Raji (cell line): ENCODE results near the gene FBXO27.

Experiments
- POLR2A ChIP-seq: IDR thresholded peaks from 2 replicates; pipeline ENCODE4 v1.6.1; 2011; ENCODE audit warnings: low read depth, low read length, control low read depth; ENCODE audit not compliant: insufficient read depth

FBXO27 gene, protein sequence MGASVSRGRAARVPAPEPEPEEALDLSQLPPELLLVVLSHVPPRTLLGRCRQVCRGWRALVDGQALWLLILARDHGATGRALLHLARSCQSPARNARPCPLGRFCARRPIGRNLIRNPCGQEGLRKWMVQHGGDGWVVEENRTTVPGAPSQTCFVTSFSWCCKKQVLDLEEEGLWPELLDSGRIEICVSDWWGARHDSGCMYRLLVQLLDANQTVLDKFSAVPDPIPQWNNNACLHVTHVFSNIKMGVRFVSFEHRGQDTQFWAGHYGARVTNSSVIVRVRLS

DNA sequence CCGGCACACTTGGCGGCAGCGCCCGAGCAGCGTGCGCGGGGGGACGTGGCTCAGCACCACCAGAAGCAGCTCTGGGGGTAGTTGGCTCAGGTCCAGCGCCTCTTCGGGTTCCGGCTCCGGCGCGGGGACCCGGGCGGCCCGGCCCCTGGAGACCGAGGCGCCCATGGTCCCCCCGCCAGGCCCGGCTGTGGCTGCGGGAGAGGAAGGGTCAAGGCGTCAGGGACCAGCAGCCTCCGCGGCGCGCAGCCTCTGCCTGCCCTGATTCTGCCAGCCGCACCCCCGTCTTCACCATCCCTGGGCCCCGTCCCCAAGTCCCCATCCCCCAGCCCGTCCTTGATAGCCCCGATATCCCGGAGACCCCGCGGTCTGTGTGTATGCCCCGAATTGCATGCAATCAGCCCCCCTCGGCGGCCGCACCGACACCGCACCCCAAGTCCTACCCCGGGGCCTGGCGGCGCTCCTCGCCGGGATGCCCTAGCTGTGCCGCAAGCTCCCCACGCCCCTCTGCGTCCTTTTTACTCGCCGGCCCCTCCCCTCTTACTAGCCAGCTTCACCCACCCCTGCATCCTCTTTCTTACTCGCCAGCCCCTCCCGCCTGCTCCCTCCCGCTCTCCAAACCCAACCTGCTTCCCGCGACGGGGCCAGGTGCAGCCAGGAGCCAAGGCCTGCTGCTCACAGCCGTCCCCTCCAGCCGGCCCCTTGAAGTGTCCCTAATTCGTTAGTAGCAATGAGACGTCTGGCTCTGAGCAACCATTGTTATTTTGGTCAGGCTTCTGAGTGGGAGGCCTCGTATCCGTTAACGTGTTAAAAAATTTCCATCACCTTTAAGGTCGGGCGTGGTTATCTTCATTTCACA is at the start of gene FBXO27:
TSS of gene FBXO27 (minus strand) at position 487 of the 856 bp plus-strand sequence. CDS start at position 165, 322 bp downstream.
- TF ChIP-seq POLR2A: no peak

DNA sequence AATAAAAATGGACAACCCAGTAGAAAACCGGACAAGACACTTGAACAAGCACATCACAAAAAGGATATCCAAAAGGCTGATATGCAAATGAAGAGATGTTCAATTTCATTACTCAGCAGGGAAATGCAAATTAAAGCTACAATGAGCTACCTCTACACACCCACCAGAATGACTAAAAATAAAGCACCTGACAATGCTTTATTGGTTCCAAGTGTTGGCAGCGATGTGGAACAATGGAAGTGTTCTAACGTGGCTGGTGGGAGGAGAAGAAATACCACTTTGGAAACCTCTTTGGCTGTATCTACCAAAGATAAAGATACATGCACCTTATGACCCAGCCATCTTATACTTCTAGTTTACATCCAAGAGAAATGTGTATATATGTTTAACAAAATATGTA is 48.1 kb upstream of the FBXO27 start:
- TF ChIP-seq POLR2A: no peak

GRCh38 chr19:39078436-39079200 is 46.3 kb upstream of the FBXO27 start:
- no peak for TF ChIP-seq POLR2A

DNA sequence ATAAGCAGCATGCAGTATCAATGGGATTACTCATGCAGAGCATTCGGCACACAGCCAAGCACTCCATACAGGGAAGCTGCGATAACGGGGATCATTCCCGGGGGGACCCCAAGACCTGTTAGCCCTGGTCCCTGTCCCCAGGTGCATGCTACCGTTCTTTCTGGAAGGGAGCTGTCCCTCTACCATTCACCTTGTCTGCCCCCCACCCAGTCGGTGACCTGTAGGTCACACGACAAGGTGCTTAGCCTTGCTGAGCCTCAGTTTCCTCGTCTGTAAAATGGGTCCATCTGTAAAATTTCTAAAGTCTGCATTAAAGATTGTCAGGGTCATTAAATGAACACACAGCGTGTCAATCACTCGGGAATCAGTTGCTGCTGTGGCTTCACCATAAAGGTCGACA is 45.0 kb upstream of the FBXO27 start:
- no peak for TF ChIP-seq POLR2A

GRCh38 chr19:39074942-39075341 is 42.6 kb upstream of the FBXO27 start:
- TF ChIP-seq POLR2A: no peak

- no peak for TF ChIP-seq POLR2A
Measured at GRCh38 chr19:39074205-39074692, 41.9 kb upstream of the FBXO27 start.

- TF ChIP-seq POLR2A: no peak
Measured at GRCh38 chr19:39070888-39071287, 38.5 kb upstream of the FBXO27 start.

DNA sequence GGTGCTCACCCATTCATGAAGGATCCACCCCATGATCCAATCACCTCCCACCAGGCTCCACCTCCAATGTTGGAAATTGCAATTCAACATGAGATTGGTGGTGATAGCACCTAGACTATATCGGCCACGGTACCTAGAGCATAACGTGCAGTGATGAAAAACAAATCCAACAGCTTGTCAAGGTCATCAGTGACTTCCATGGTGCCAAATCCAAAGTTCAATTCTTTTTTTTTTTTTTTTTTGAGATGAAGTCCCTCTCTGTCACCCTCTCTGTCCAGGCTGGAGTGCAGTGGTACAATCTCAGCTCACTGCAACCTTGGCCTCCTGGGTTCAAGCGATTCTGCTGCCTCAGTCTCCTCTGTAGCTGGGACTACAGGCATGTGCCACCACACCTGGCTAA is 34.8 kb upstream of the FBXO27 start:
- TF ChIP-seq POLR2A: no peak

- no peak for TF ChIP-seq POLR2A
Measured at GRCh38 chr19:39065928-39066327, 33.6 kb upstream of the FBXO27 start.

DNA sequence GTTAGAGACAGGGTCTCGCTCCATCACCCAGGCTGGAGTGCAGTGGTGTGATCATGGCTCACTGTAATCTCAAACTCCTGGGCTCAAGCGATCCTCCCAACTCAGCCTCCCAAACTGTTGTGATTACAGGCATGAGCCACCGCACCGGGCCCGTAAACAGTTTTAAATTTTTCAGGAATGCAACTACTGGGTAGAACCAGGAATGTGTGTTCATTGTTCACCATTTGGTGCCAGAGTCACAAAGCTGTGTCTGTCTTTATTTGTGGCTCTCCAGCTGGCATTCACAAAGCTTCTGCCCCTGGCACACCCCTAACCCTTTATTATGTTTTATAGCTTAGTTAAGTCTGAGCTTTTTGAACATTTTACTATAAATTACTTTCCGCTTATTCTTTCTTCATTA is 32.1 kb upstream of the FBXO27 start:
- no peak for TF ChIP-seq POLR2A

- no peak for TF ChIP-seq POLR2A
Measured at GRCh38 chr19:39060171-39060570, 27.8 kb upstream of the FBXO27 start.

GRCh38 chr19:39059302-39059701 is 27.0 kb upstream of the FBXO27 start:
- TF ChIP-seq POLR2A: no peak

DNA sequence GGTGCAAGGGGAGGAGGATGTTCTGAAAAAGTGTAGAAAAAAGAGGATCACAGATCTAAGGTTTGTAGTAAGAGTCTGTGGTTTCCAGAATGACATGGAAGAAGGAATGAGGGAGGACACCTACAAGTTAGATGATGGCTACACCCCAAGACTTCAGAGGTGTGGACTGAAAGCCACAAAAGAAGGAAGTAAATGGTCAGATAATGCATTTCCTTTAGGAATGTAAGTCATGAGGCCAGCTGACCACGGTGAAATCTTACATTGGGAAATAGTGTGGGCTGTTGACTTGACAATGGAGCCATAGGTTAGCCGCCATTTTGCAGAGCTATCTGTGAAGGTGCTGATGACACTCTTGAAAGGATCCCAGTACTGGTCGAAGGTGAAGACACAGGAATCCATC is 25.3 kb upstream of the FBXO27 start:
- no peak for TF ChIP-seq POLR2A

DNA sequence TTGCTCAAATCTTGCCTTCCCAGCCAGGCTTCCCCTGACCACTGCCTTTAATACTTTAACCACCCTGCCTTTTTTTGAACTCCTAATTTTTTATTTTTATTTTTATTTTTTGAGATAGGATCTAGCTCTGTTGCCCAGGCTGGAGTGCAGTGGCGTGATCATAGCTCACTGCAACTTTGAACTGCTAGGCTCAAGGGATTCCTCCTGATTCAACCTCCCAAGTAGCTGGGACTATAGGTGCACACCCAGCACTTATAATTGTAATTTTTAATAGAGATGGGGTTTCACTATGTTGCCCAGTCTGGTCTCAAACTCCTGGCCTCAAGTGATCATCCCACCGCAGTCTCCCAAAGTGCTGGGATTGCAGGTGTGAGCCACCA is 21.7 kb upstream of the FBXO27 start:
- no peak for TF ChIP-seq POLR2A

DNA sequence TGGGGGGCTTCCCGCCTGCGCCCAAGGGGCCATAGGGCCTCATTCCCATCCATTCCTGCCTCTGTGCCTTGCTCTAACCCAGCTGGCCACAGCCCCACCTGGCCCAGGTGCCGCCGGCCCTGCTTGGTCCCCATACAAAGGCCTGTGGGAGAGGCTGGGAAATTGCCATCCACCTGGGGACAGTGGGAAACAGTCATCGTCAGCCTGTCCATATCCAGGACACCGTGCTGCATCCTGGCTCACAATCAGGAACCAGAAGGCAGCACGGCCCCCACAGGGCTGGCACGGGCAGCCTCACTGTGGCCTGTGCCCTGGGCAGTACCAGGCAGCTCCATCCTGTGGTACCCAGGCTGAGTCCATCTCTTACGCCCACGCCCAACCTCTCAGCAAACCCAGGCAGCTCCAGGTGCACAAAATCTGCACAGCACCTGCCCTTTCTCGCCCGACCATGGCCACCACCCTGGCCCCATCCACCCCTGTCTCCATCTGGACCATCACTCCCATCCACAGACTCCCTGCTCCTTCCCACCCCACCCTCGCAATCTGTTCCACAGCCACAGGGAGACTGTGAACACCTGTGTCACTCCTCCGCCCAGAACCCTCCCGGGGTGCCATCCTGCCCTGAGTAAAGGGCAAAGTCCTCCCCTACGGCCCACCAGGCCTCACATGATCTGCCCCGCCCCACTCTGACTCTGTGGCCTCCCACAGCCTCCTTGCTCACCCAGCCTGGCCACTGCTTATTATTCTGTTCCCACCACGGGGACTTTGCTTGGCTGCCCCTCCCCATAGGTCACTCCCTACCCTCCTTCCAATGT is 21.1 kb upstream of the FBXO27 start:
- TF ChIP-seq POLR2A: no peak

- no peak for TF ChIP-seq POLR2A
Measured at GRCh38 chr19:39052846-39053245, 20.5 kb upstream of the FBXO27 start.
